ACC112 (cell line): Measurements from ENCODE around the gene SH2D3A.

ENCODE experiments used
- H2AFZ ChIP-seq: fragments of 200-600 bp; sonication (generic); one replicate; pipeline ENCODE4 v1.6.0; 2017; ENCODE audit warnings: antibody characterized with exemption, low read length; ENCODE audit not compliant: unreplicated experiment
- H3K27ac ChIP-seq: fragments of 200-600 bp; sonication (generic); 2 replicates; pipeline ENCODE4 v1.5.1; 2014; ENCODE audit warnings: low read depth, mild to moderate bottlenecking, antibody characterized with exemption, low read length, moderate library complexity
- H3K27me3 ChIP-seq: fragments of 200-600 bp; sonication (generic); 2 replicates; pipeline ENCODE4 v1.6.1; 2014; ENCODE audit warnings: mild to moderate bottlenecking, antibody characterized with exemption, low read length, moderate library complexity, mixed read lengths; ENCODE audit not compliant: insufficient read depth
- H3K36me3 ChIP-seq: fragments of 200-600 bp; sonication (generic); 2 replicates; pipeline ENCODE4 v1.6.1; 2016; ENCODE audit warnings: mild to moderate bottlenecking, antibody characterized with exemption, low read length, moderate library complexity, mixed read lengths; ENCODE audit not compliant: insufficient read depth
- H3K4me1 ChIP-seq: fragments of 200-600 bp; sonication (generic); one replicate; pipeline ENCODE4 v1.6.1; 2016; ENCODE audit warnings: low read length, mixed read lengths; ENCODE audit not compliant: insufficient read depth, unreplicated experiment, control insufficient read depth
- H3K4me3 ChIP-seq: fragments of 200-600 bp; sonication (generic); 2 replicates; pipeline ENCODE4 v1.5.1; 2014; ENCODE audit warnings: mild to moderate bottlenecking, low read depth, low read length
- H3K79me2 ChIP-seq: fragments of 200-600 bp; sonication (generic); one replicate; pipeline ENCODE4 v1.6.0; 2016; ENCODE audit warnings: low read length; ENCODE audit not compliant: control insufficient read depth, unreplicated experiment, insufficient read depth

The SH2D3A gene

DNA sequence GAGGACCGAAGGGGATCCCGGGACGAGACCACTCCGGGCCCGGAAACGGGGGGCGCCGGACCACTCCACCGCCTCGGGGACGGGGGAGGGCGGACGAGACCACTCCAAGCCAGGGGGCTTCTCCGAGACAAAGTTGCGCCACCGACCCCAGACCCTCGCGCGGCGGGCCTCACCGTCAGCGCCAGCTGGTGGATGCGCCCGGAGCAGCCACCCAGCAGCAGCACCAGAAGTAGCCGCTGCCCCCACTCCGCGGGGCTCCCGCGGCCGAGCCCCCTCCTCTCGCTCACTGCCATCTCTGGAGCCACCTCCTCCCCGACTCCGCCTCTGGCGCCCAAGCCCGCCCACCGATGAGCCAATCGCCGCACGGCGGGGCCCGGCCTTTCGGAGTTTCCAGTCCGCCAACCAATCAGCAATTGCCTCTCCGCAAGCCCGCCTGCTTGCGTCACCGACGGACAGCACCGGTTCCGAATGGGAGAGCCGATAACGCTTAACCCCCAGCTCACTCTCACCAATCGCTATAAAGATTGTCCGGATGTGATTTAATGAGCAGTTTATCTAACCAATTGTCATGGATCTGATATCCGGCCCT, 29.9 kb downstream of the SH2D3A start, which contains the start of gene GPR108:
Gene GPR108 (minus strand): TSS at position 297 of the 589 bp plus-strand sequence. CDS start 4 bp downstream, at position 293.
- Histone ChIP-seq H3K36me3 (no peaks in the 10 kb centered on the region), H3K4me1 (peaks cover 27% of the 10 kb centered on the region), H3K4me3 (peak within 1 kb of the TSS; percentile 88), H2AFZ (peak within 1 kb of the TSS; percentile 89), H3K79me2 (peaks cover 30% of the 10 kb centered on the region), H3K27me3 (no peaks in the 10 kb centered on the region), H3K27ac (peak within 1 kb of the TSS; percentile 80)

DNA sequence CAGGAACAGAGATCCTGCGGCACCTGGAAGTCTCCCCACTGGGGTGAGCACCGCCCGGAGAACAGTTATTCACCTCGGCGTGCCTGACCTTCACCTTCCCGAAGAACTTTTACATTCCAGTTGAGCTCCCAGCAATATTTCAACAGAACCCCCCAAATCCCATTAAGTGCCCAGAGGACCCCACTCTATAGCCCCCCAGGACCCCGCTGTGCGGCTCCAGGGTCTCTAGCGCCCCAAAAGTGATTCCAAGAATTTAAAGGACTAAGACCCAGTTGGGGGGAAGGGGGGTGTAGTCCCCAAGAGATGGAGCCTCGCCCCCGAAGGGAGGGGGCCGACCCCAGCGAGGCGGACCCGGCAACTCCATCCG, 30.3 kb downstream of the SH2D3A start:
- peaks cover 27% of the 10 kb centered on the region for H3K79me2 ChIP-seq
- H2AFZ ChIP-seq: no peak overlapping the region
- no peaks in the 10 kb centered on the region for H3K27me3 ChIP-seq
- H3K4me3 ChIP-seq: peak overlapping the region; percentile 88
- H3K36me3 ChIP-seq: no peaks in the 10 kb centered on the region
- peak overlapping the region; percentile 80 for H3K27ac ChIP-seq
- H3K4me1 ChIP-seq: peaks cover 27% of the 10 kb centered on the region

DNA sequence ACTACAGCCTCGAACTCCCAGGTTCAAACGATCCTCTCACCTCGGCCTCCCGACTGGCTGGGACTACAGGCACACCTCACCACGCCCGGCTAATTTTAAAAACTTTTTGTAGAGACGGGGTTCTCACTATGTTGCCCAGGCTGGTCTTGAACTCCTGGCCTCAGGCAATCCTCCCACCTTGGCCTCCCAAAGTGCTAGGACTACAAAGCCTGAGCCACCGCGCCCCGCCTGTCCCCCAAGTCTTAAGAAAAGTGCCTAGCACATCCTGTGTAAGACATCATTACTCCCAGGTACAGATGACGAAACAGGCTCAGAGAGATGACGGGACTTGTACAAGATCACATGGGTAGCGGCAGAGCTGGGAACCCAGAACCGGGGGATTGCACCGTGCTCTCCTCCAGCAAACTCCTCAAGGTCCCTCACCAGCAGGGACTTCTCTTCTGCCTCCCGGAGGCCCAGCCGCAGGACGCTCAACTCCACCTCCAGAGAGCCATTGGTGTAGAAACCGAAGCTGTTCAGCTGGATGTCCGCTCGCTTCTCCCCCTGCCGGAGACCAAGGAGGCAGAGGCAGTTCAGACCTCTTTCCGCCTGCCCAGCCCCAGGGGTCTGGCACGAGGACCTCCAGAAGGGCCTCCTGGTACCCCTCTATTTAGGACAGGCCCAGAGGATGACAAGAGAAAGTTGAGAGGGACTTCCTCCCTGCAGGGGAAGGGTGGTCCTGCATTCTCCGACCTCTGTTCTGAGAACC, 30.9 kb downstream of the SH2D3A start:
- peak overlapping the region; percentile 80 for H3K27ac ChIP-seq
- H3K4me1 ChIP-seq: peaks cover 24% of the 10 kb centered on the region
- H3K79me2 ChIP-seq: peaks cover 21% of the 10 kb centered on the region

GRCh38 chr19:6735181-6735911, 31.9 kb downstream of the SH2D3A start:
- H2AFZ ChIP-seq: no peak overlapping the region
- no peaks in the 10 kb centered on the region for H3K36me3 ChIP-seq
- peaks cover 11% of the 10 kb centered on the region for H3K79me2 ChIP-seq
- peak overlapping the region; percentile 80; the same call in 1 of the 2 replicates for H3K27ac ChIP-seq
- H3K4me3 ChIP-seq: peak overlapping the region; percentile 88
- no peaks in the 10 kb centered on the region for H3K27me3 ChIP-seq
- H3K4me1 ChIP-seq: peaks cover 24% of the 10 kb centered on the region

More for the DNA sequence above, 30.9 kb downstream of the SH2D3A start:
- H3K36me3 ChIP-seq: no peaks in the 10 kb centered on the region
- H2AFZ ChIP-seq: no peak overlapping the region
- H3K27me3 ChIP-seq: no peaks in the 10 kb centered on the region
- H3K4me3 ChIP-seq: peak overlapping the region; percentile 88

GRCh38 chr19:6734096-6734696, 33.0 kb downstream of the SH2D3A start:
- no peak overlapping the region for H2AFZ ChIP-seq
- peaks cover 4% of the 10 kb centered on the region for H3K79me2 ChIP-seq
- no peaks in the 10 kb centered on the region for H3K27me3 ChIP-seq
- no peak overlapping the region for H3K4me3 ChIP-seq
- peaks cover 23% of the 10 kb centered on the region for H3K4me1 ChIP-seq
- no peak overlapping the region for H3K27ac ChIP-seq
- no peaks in the 10 kb centered on the region for H3K36me3 ChIP-seq

- H3K27ac ChIP-seq: no peak overlapping the region
- peaks cover 4% of the 10 kb centered on the region for H3K79me2 ChIP-seq
- H3K4me1 ChIP-seq: peaks cover 16% of the 10 kb centered on the region
These were observed 33.7 kb downstream of the SH2D3A start for GRCh38 chr19:6733338-6734095.

DNA sequence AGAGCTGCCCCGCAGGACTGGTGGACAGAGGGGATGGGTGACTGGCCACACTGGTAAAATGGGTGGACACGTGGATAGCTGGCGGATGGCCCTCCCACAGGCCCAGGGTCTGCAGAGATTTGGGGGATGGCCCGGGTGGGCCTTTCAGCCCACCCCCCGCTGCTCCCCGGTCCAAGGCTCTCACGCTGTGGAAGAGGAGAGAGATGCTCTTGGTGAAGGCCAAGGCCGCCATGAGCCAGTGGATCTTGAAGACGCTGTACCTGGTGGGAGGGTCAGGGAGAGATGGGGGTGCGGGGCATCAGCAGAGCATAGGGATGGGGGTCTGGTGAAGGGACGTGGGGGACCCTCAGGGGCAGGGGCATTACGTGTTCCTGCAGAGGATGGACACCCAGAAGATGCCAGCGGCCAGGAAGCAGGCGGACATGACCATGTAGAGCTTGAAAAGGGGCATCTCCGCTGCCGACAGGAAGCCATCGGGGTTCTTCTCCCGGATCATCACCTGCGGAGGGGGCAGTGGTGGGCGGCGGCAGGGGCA, 34.4 kb downstream of the SH2D3A start:
- Histone ChIP-seq H3K79me2 (peaks cover 4% of the 10 kb centered on the region), H3K4me3 (no peak overlapping the region), H3K27ac (no peak overlapping the region), H3K27me3 (no peaks in the 10 kb centered on the region), H3K4me1 (peaks cover 10% of the 10 kb centered on the region), H2AFZ (no peak overlapping the region), H3K36me3 (no peaks in the 10 kb centered on the region)

More at GRCh38 chr19:6733338-6734095, 33.7 kb downstream of the SH2D3A start:
- Histone ChIP-seq H2AFZ (no peak overlapping the region), H3K36me3 (no peaks in the 10 kb centered on the region), H3K4me3 (no peak overlapping the region), H3K27me3 (no peaks in the 10 kb centered on the region)

DNA sequence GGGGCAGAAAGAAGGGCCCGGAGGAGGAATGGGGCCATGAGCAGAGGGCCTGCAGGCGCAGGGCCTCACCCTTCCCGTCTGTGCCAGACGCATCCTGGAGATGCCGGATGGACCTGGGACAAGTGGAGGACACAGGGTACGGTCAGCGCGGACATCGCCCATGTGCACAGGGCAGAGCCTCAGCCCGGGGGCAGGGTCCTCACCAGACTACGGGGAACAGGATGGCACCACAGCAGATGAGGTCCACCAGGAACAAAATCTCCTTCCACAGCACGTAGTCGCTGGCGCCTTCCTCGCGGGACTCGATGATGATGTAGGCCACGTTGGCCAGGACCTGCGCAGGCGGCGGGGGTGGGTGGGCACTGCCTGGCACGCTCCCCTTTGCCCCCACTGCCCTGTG, 35.4 kb downstream of the SH2D3A start:
- H3K4me3 ChIP-seq: no peak overlapping the region
- no peaks in the 10 kb centered on the region for H3K27me3 ChIP-seq
- H3K36me3 ChIP-seq: no peaks in the 10 kb centered on the region
- H3K4me1 ChIP-seq: peaks cover 9% of the 10 kb centered on the region
- H3K79me2 ChIP-seq: peaks cover 4% of the 10 kb centered on the region
- H2AFZ ChIP-seq: no peak overlapping the region
- no peak overlapping the region for H3K27ac ChIP-seq

DNA sequence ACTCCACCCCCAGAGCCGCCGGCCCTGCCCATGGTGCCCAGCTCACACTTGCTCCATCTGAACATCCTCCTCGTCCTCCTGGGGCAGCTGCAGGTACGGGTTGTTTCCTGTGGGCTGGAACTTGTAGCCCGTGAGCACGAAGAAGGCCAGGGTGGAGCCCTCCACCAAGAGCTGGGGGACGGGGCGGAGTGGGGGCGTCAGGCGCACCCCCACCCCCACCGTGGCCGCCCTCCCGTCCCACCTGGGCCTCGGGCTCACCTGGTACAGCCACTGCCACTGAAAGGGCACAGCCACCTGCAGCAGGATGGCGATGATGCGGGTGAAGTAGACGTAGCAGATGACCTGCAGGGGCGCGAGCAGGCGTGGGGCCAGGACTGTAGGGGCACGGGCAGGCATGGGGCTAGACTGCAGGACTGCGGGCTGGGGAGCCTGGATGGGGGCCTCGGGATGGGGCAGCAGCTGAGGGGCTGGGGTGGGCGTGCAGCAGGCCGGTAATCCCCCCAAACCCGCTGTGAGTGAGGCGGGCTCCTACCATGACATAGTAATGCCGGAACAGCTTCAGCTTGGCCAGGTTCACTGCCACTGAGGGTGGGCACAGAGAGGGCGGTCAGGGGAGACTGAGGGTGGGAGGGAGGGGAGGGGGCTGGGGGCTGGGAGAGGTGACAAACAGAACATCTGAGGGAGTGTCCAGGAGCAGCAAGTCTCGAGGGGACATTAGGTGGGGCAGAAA, 36.1 kb downstream of the SH2D3A start:
- H3K4me3 ChIP-seq: no peak overlapping the region
- no peaks in the 10 kb centered on the region for H3K36me3 ChIP-seq
- H3K79me2 ChIP-seq: peaks cover 4% of the 10 kb centered on the region
- no peaks in the 10 kb centered on the region for H3K27me3 ChIP-seq
- H3K27ac ChIP-seq: no peak overlapping the region
- peaks cover 9% of the 10 kb centered on the region for H3K4me1 ChIP-seq
- H2AFZ ChIP-seq: no peak overlapping the region
